ENCODE results near the gene FAM171A1. TPM values are rescaled to one million over a fixed set of nuclear protein-coding genes. Genes with fewer than 3 reads are reported as not detected.

The FAM171A1 gene
- total RNA-seq, 2 donors from 2014 or later: 36.5 to 39.0 TPM

- Mint-ChIP-seq H3K27ac (no peak overlapping the region), H3K4me1 (no peaks in the 10 kb centered on the region), H3K27me3 (ENCODE audit: insufficient read depth) (no peaks in the 10 kb centered on the region), H3K36me3 (ENCODE audit: low read depth) (no peaks in the 10 kb centered on the region), H3K9me3 (no peaks in the 10 kb centered on the region), H3K4me3 (no peak overlapping the region)
- WGBS, 2 experiments (ENCODE audit: insufficient coverage in 1 of 2, insufficient read length in 1 of 2): 99 to 100% methylated on average over 2 to 5 of the region's 5 CpGs
- Histone ChIP-seq H3K4me1 (ENCODE audit: control insufficient read depth, insufficient read depth, low read length) (no peaks in the 10 kb centered on the region), H3K4me3 (ENCODE audit: low read length) (no peak overlapping the region), H3K9me3 (ENCODE audit: control insufficient read depth, low read length) (no peaks in the 10 kb centered on the region), H3K27ac (ENCODE audit: low read depth, low read length) (no peak overlapping the region), H3K9ac (ENCODE audit: extremely low read depth, low read length, poor library complexity, severe bottlenecking) (no peak overlapping the region), H3K27me3 (ENCODE audit: control insufficient read depth, insufficient read depth, low read length, poor library complexity, severe bottlenecking) (no peaks in the 10 kb centered on the region), H3K36me3 (ENCODE audit: control insufficient read depth, insufficient read depth, low read length) (no peaks in the 10 kb centered on the region)
- DNase-seq: no peak
- TF ChIP-seq CTCF (conservative IDR thresholded peaks at IDR 0.05): no peak
Measured at GRCh38 chr10:15188603-15189002, 182.5 kb downstream of the FAM171A1 start.

GRCh38 chr10:15183689-15184481, 187.2 kb downstream of the FAM171A1 start:
- H3K27ac Mint-ChIP-seq: no peak overlapping the region
- peaks cover 4% of the 10 kb centered on the region for H3K4me1 Mint-ChIP-seq
- H3K27ac ChIP-seq (ENCODE audit: low read depth, low read length): no peak overlapping the region
- no peak for DNase-seq
- H3K4me3 ChIP-seq (ENCODE audit: low read length): no peak overlapping the region
- TF ChIP-seq CTCF (conservative IDR thresholded peaks at IDR 0.05): no peak
- no peaks in the 10 kb centered on the region for H3K9me3 ChIP-seq (ENCODE audit: control insufficient read depth, low read length)
- H3K4me1 ChIP-seq (ENCODE audit: control insufficient read depth, insufficient read depth, low read length): no peaks in the 10 kb centered on the region
- WGBS, 2 experiments (ENCODE audit: insufficient coverage in 1 of 2, insufficient read length in 1 of 2): 93 to 96% methylated on average over 11 of the region's 11 CpGs
- no peaks in the 10 kb centered on the region for H3K36me3 ChIP-seq (ENCODE audit: control insufficient read depth, insufficient read depth, low read length)
- H3K4me3 Mint-ChIP-seq: no peak overlapping the region
- no peaks in the 10 kb centered on the region for H3K9me3 Mint-ChIP-seq
- H3K36me3 Mint-ChIP-seq (ENCODE audit: low read depth): no peaks in the 10 kb centered on the region
- no peak overlapping the region for H3K9ac ChIP-seq (ENCODE audit: extremely low read depth, low read length, poor library complexity, severe bottlenecking)
- no peaks in the 10 kb centered on the region for H3K27me3 Mint-ChIP-seq (ENCODE audit: insufficient read depth)
- no peaks in the 10 kb centered on the region for H3K27me3 ChIP-seq (ENCODE audit: control insufficient read depth, insufficient read depth, low read length, poor library complexity, severe bottlenecking)

- Mint-ChIP-seq H3K27me3 (ENCODE audit: insufficient read depth) (no peaks in the 10 kb centered on the region), H3K4me3 (no peak overlapping the region), H3K9me3 (no peaks in the 10 kb centered on the region), H3K27ac (no peak overlapping the region), H3K36me3 (ENCODE audit: low read depth) (no peaks in the 10 kb centered on the region), H3K4me1 (peaks cover 4% of the 10 kb centered on the region)
- TF ChIP-seq CTCF (conservative IDR thresholded peaks at IDR 0.05): no peak
- Histone ChIP-seq H3K27ac (ENCODE audit: low read depth, low read length) (no peak overlapping the region), H3K27me3 (ENCODE audit: control insufficient read depth, insufficient read depth, low read length, poor library complexity, severe bottlenecking) (no peaks in the 10 kb centered on the region), H3K4me1 (ENCODE audit: control insufficient read depth, insufficient read depth, low read length) (no peaks in the 10 kb centered on the region), H3K4me3 (ENCODE audit: low read length) (no peak overlapping the region), H3K9me3 (ENCODE audit: control insufficient read depth, low read length) (no peaks in the 10 kb centered on the region), H3K9ac (ENCODE audit: extremely low read depth, low read length, poor library complexity, severe bottlenecking) (no peak overlapping the region), H3K36me3 (ENCODE audit: control insufficient read depth, insufficient read depth, low read length) (no peaks in the 10 kb centered on the region)
- 93 to 96% methylated on average over 7 of the region's 8 CpGs for WGBS, 2 experiments (ENCODE audit: insufficient coverage in 1 of 2, insufficient read length in 1 of 2)
- no peak for DNase-seq
Measured at GRCh38 chr10:15182540-15183207, 188.4 kb downstream of the FAM171A1 start.
